ENCODE data around the gene HECTD4. TPM values are rescaled to one million over a fixed set of nuclear protein-coding genes. Genes with fewer than 3 reads are reported as not detected.

The HECTD4 gene
- total RNA-seq, 1 experiment from 2014 or later: 31.2 TPM

- no peak overlapping the region for H3K4me2 ChIP-seq (ENCODE audit: low read length)
- ATAC-seq (no peak), DNase-seq (ENCODE audit: low read depth, low spot score) (no peak)
- no peaks in the 10 kb centered on the region for H3K79me2 ChIP-seq (ENCODE audit: insufficient read depth, low read length)
- TF ChIP-seq CBX3 (IDR thresholded peaks at IDR 0.05; ENCODE audit: low read depth) (no peak), SP1 (IDR thresholded peaks at IDR 0.05; ENCODE audit: low read depth) (no peak), EZH2phosphoT487 (IDR thresholded peaks at IDR 0.05; ENCODE audit: borderline replicate concordance) (no peak), REST (IDR thresholded peaks at IDR 0.05; ENCODE audit: low read depth) (no peak), ZBTB33 (IDR thresholded peaks at IDR 0.05; ENCODE audit: extremely low read depth, insufficient replicate concordance, low read length) (no peak)
- H3K9ac ChIP-seq (ENCODE audit: low read length): no peak overlapping the region
- no peaks in the 10 kb centered on the region for H3K27me3 ChIP-seq (ENCODE audit: insufficient read depth, low read length)
- H3K36me3 ChIP-seq (ENCODE audit: control insufficient read depth in 1 of 2, insufficient read depth in 2 of 2, low read length in 2 of 2): no peaks in the 10 kb centered on the region; a peak in 2 of 4 replicates
- H3K27ac ChIP-seq (ENCODE audit: low read depth, low read length): no peak overlapping the region
- H3K4me3 ChIP-seq (replicated peaks in 1 of 2; ENCODE audit: low read depth in 1 of 2, low read length in 2 of 2): no peak overlapping the region
- no peaks in the 10 kb centered on the region; a peak in 1 of 4 replicates for H3K4me1 ChIP-seq (ENCODE audit: control insufficient read depth in 1 of 2, insufficient read depth in 2 of 2, low read length in 2 of 2)
- H3K9me2 ChIP-seq (ENCODE audit: insufficient read depth): no peaks in the 10 kb centered on the region
- BruUV-seq (replicated peaks): no TSS peak
- intact Hi-C loops (cut with micrococcal nuclease): no loop called here
- H4K20me1 ChIP-seq (ENCODE audit: insufficient read depth): no peaks in the 10 kb centered on the region
- CTCF ChIA-PET: no interaction called here
- H3K9me3 ChIP-seq (ENCODE audit: control insufficient read depth in 1 of 2, insufficient read depth in 1 of 2, low read depth in 1 of 2, low read length in 2 of 2): no peaks in the 10 kb centered on the region
- H2AFZ ChIP-seq (ENCODE audit: low read depth, low read length, poor library complexity, severe bottlenecking): no peak overlapping the region
- POLR2A ChIA-PET: no interaction called here
- RAD21 ChIA-PET (ENCODE audit: low non-redundant PET in 1 of 2, low total read pairs in 2 of 2, uncharacterized antibody in 2 of 2, unreplicated experiment in 2 of 2): no interaction called here
Measured at GRCh38 chr12:112165624-112166023, 216.6 kb downstream of the HECTD4 start.
